K562 (cell line): ENCODE data around the gene MAGI2. TPM values are rescaled to one million over a fixed set of nuclear protein-coding genes. Genes with fewer than 3 reads are reported as not detected.

Experiments used
- ATAC-seq: fragments of 200-7000 bp; cut with Tn5 transposase; 3 replicates; pipeline ENCODE4 v1.9.1; 2020; ENCODE audit warnings: moderate library complexity
- BruUV-seq: library from RNA; stranded (reverse); fragments of 400-500 nt; replicated peaks from 2 replicates; lab custom pipeline; 2021; lab: Mats Ljungman, UMichigan
- CTCF ChIA-PET: fragments of 300-600 bp; formaldehyde crosslinking; extraction: SDS; loops from one replicate; lab custom pipeline; 2021; ENCODE audit warnings: low intra/inter-chr PET ratio; lab: Yijun Ruan, JAX
- POLR2A ChIA-PET: fragments of 300-600, 350-650 bp; sonication (Branson Sonifier 250); formaldehyde crosslinking; extraction: SDS; loops from one replicate; lab custom pipeline; 2021; ENCODE audit warnings: antibody characterized with exemption, inconsistent platforms; lab: Yijun Ruan, JAX
- DNase-seq, 4 experiments: peaks; one replicate each; pipeline versions ENCODE4 v3.0.0 to v3.0.0-alpha.2; 2011 to 2018; ENCODE audit warnings: low spot score in 3 of 4, mixed read lengths in 3 of 4; ENCODE audit errors: extremely low read depth in 1 of 4
- FAIRE-seq: peaks from 2 replicates; lab custom pipeline; 2011; peaks lifted over from hg19 to GRCh38; lab: Jason Lieb, UNC
- H2AFZ ChIP-seq: 2 replicates; pipeline ENCODE4 v1.6.0; 2011; ENCODE audit warnings: low read depth, low read length, control low read depth, inconsistent platforms
- H3K27ac ChIP-seq: fragments of 200-600 bp; 3 replicates; pipeline ENCODE4 v1.8.0; 2011; ENCODE audit warnings: low read depth, mild to moderate bottlenecking, control low read depth, inconsistent platforms, low read length, moderate library complexity, mixed read lengths; ENCODE audit errors: extremely low read depth
- H3K27me3 ChIP-seq, 2 experiments: fragments of 300-600 bp in 1 of 2; 2 replicates in 1 of 2; 3 replicates in 1 of 2; pipeline versions ENCODE4 v1.6.0 to v1.8.0; 2011; ENCODE audit warnings: inconsistent platforms in 2 of 2, low read length in 2 of 2, mild to moderate bottlenecking in 1 of 2, mixed read lengths in 1 of 2, moderate library complexity in 1 of 2; ENCODE audit not compliant: control insufficient read depth in 2 of 2, insufficient read depth in 2 of 2
- H3K36me3 ChIP-seq: fragments of 300-600 bp; 3 replicates; pipeline ENCODE4 v1.8.0; 2011; ENCODE audit warnings: mild to moderate bottlenecking, low read length, inconsistent platforms; ENCODE audit not compliant: control insufficient read depth, insufficient read depth
- H3K4me1 ChIP-seq, 2 experiments: fragments of 200-600 bp in 1 of 2; replicated peaks in 1 of 2; 2 replicates in 1 of 2; 3 replicates in 1 of 2; pipeline versions ENCODE4 v1.5.1 to v1.8.0; 2011; ENCODE audit warnings: inconsistent platforms in 2 of 2, low read length in 2 of 2, mild to moderate bottlenecking in 1 of 2, mixed read lengths in 1 of 2, moderate library complexity in 1 of 2; ENCODE audit not compliant: control insufficient read depth in 2 of 2, insufficient read depth in 2 of 2
- H3K4me2 ChIP-seq: 2 replicates; pipeline ENCODE4 v1.6.1; 2011; ENCODE audit warnings: low read length, control low read depth, inconsistent platforms, mixed read lengths; ENCODE audit not compliant: insufficient read depth
- H3K4me3 ChIP-seq: fragments of 200-600 bp; sonication (generic), shearing (Covaris generic); 2 replicates; pipeline ENCODE4 v1.5.1; 2016; ENCODE audit warnings: control low read depth, inconsistent platforms
- H3K79me2 ChIP-seq: fragments of 200-600 bp; 3 replicates; pipeline ENCODE4 v1.8.0; 2011; ENCODE audit warnings: low read length, inconsistent platforms; ENCODE audit not compliant: control insufficient read depth, insufficient read depth
- H3K9ac ChIP-seq, 2 experiments: 2 replicates each; pipeline versions ENCODE4 v1.6.0 to v1.6.1; 2011; ENCODE audit warnings: low read depth in 2 of 2, low read length in 2 of 2, control low read depth in 1 of 2, inconsistent platforms in 1 of 2, mild to moderate bottlenecking in 1 of 2, mixed read lengths in 1 of 2; ENCODE audit not compliant: insufficient read depth in 1 of 2
- H3K9me1 ChIP-seq: one replicate; pipeline ENCODE4 v1.6.0; 2011; ENCODE audit warnings: inconsistent platforms, mild to moderate bottlenecking, low read length, moderate library complexity; ENCODE audit not compliant: control insufficient read depth, insufficient read depth
- H3K9me3 ChIP-seq: replicated peaks from 2 replicates; pipeline ENCODE4 v1.5.1; 2011; ENCODE audit warnings: low read depth, low read length, inconsistent platforms; ENCODE audit not compliant: control insufficient read depth, insufficient read depth
- H4K20me1 ChIP-seq: replicated peaks from 2 replicates; pipeline ENCODE4 v1.6.1; 2011; ENCODE audit warnings: low read length, inconsistent platforms, mixed read lengths; ENCODE audit not compliant: control insufficient read depth, insufficient read depth
- ATF1 ChIP-seq, 2 experiments: fragments of 450-650 bp in 1 of 2; IDR thresholded peaks; 2 replicates each; pipeline ENCODE4 v1.6.1; 2016; ENCODE audit warnings: missing compliant biosample characterization in 1 of 2, missing genetic modification characterization in 1 of 2
- CBFA2T2 ChIP-seq: fragments of 450-650 bp; conservative IDR thresholded peaks from 2 replicates; pipeline ENCODE4 v1.6.1; 2017; ENCODE audit warnings: mild to moderate bottlenecking
- FOXK1 ChIP-seq: sonication (generic); formaldehyde crosslinking; IDR thresholded peaks from 2 replicates; pipeline ENCODE4 v1.8.0; 2022; ENCODE audit warnings: missing genetic modification reagents, mild to moderate bottlenecking, borderline replicate concordance
- HNRNPUL1 ChIP-seq: fragments of 200-400 bp; formaldehyde crosslinking; IDR thresholded peaks from 2 replicates; pipeline ENCODE4 v1.6.1; 2017; ENCODE audit warnings: low read length
- KDM5B ChIP-seq: fragments of 200-600 bp; sonication (generic); IDR thresholded peaks from 2 replicates; pipeline ENCODE4 v1.6.1; 2012; ENCODE audit warnings: low read depth, mild to moderate bottlenecking, moderate library complexity, low read length, control low read depth, inconsistent platforms; ENCODE audit not compliant: insufficient replicate concordance
- ZNF717 ChIP-seq: fragments of 250-450 bp; sonication (Bioruptor Pico); IDR thresholded peaks from 2 replicates; pipeline ENCODE4 v1.5.0; 2021
- WGBS: fragments of 100-300 bp; shearing (Covaris generic); methylation state at CpG from one replicate; pipeline ENCODE4 v1.1.6; 2016; ENCODE audit warnings: low coverage, mixed read lengths; ENCODE audit not compliant: insufficient coverage; ENCODE audit errors: missing lambda C conversion rate; 5-methylcytosine and 5-hydroxymethylcytosine counted together
- in situ Hi-C: fragments of 300-500 bp; cut with MboI; formaldehyde crosslinking; loops from 4 replicates; pipeline ENCODE4 v1.15.0; 2018; ENCODE audit warnings: inconsistent platforms, mixed read lengths
- intact Hi-C: fragments of 100-400 bp; cut with micrococcal nuclease; formaldehyde crosslinking; loops from 2 replicates; pipeline ENCODE4 v1.14.2; 2022
- polyA plus RNA-seq, 8 experiments: library from polyadenylated mRNA; depleted of rRNA in 4 of 8; stranded (reverse) in 5 of 8; unstranded in 3 of 8; fragments of >200 nt; fragmentation: Nextera tagmentation in 2 of 8; fragmentation: Illumina TruSeq in 1 of 8; extraction: Ambion mirVana in 2 of 8; extraction: Trizol in 1 of 8; gene quantifications; 2 replicates each; pipeline versions ENCODE4 v1.2.1 to v1.2.3, GENCODE V29; 2011 to 2014; ENCODE audit warnings: inconsistent platforms in 1 of 8, missing spikeins in 1 of 8
- total RNA-seq, 7 experiments: library from RNA; depleted of rRNA in 6 of 7; stranded (reverse); fragments of >200 nt in 6 of 7; fragmentation: Illumina TruSeq in 2 of 7; extraction: Trizol in 2 of 7; gene quantifications; 2 replicates each; pipeline versions ENCODE4 v1.2.1 to v1.2.3, GENCODE V29; 2011 to 2021; ENCODE audit warnings: low replicate concordance in 1 of 7
- TF ChIP-seq, protein P1 (sequence below): fragments of 450-650 bp; IDR thresholded peaks from 2 replicates; pipeline ENCODE4 v1.6.1; 2016; ENCODE audit warnings: missing biosample characterization, missing genetic modification characterization

MAGI2 gene
- total and polyA plus RNA-seq, 9 of the 15 experiments (the other 6 are each of a cell fraction or from before 2014, with no cell fraction given) = 0.27 to 1.4 (median 0.70) TPM

DNA sequence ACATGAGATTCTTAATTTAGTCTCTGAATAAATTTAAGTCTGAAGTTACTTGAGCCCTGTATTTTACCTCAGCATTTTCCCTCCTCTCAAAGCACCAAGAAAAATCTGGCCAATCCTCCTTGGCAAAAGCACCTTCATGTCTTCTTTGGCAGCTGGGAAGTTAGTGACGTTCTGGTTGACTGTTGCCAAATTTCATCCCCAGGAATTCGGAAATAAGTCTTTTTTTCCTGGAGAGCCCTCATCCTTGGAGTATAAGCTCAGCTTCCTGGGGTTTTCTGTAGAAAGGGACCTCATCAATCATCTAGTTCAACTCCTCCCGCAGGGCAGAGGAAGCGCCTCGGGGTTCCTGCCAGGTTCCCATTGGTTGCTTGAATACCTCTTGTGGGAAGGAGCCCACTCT lies 1277.3 kb downstream of the MAGI2 start:
- DNase-seq = no peak
- Histone ChIP-seq H3K4me2 (no peak overlapping the region), H3K36me3 (no peaks in the 10 kb centered on the region), H3K27me3 (peaks cover 0 to 5% of the 10 kb centered on the region in 2 experiments; a peak in 2 of 5 replicates), H2AFZ (no peak overlapping the region), H3K9ac (no peak overlapping the region), H3K9me1 (no peaks in the 10 kb centered on the region), H3K27ac (no peak overlapping the region), H3K79me2 (no peaks in the 10 kb centered on the region), H3K4me1 (no peaks in the 10 kb centered on the region), H3K4me3 (no peak overlapping the region), H3K9me3 (no peaks in the 10 kb centered on the region), H4K20me1 (no peaks in the 10 kb centered on the region)
- ATAC-seq = no peak
- BruUV-seq = no TSS peak
- CTCF ChIA-PET = no interaction called here
- in situ Hi-C loops = no loop called here
- FAIRE-seq = no peak
- POLR2A ChIA-PET = no interaction called here
- WGBS = 0% methylated on average over 5 of the region's 5 CpGs
- intact Hi-C loops = no loop called here
- TF ChIP-seq ZNF717 = no peak
- TF ChIP-seq FOXK1 (CRISPR knock-in tag) = no peak
- TF ChIP-seq, protein P1, sequence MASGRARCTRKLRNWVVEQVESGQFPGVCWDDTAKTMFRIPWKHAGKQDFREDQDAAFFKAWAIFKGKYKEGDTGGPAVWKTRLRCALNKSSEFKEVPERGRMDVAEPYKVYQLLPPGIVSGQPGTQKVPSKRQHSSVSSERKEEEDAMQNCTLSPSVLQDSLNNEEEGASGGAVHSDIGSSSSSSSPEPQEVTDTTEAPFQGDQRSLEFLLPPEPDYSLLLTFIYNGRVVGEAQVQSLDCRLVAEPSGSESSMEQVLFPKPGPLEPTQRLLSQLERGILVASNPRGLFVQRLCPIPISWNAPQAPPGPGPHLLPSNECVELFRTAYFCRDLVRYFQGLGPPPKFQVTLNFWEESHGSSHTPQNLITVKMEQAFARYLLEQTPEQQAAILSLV (tag) = no peak
- TF ChIP-seq HNRNPUL1 = no peak
- no peak for TF ChIP-seq KDM5B
- no peak for TF ChIP-seq CBFA2T2
- no peak for TF ChIP-seq ATF1 (CRISPR knock-in tag; IDR thresholded peaks at IDR 0.05)
- TF ChIP-seq ATF1 (tag; IDR thresholded peaks at IDR 0.05) = no peak
